ENCODE results near the gene RPS14.

- TF ChIP-seq POLR2A (IDR thresholded peaks at IDR 0.05) (no peak), POLR2AphosphoS5 (IDR thresholded peaks at IDR 0.05) (no peak)
These were observed 10.5 kb downstream of the RPS14 start for GRCh38 chr5:150438873-150439546.
